Right atrium auricular region (tissue), 2 donors: Measurements from ENCODE around the gene OR52L1. TPM values are rescaled to one million over a fixed set of nuclear protein-coding genes. Genes with fewer than 3 reads are reported as not detected.

ENCODE experiments used
- DNase-seq: peaks from one replicate; pipeline ENCODE4 v3.0.0-alpha.2; 2019; ENCODE audit warnings: low spot score
- H3K27ac ChIP-seq, 2 donors: fragments of 200-600 bp; sonication (generic); 1 replicate in 1 of 2; 2 replicates in 1 of 2; pipeline ENCODE4 v1.5.1; 2016 to 2019
- H3K27me3 ChIP-seq, 2 donors: fragments of 200-600 bp; sonication (generic); one replicate each; pipeline versions ENCODE4 v1.5.1 to v1.6.0; 2017 to 2019
- H3K36me3 ChIP-seq: fragments of 200-600 bp; sonication (generic); one replicate; pipeline ENCODE4 v1.5.1; 2016
- H3K4me1 ChIP-seq, 2 donors: fragments of 200-600 bp; sonication (generic); one replicate each; pipeline versions ENCODE4 v1.5.1 to v1.6.0; 2017 to 2019
- H3K4me3 ChIP-seq, 2 donors: fragments of 200-600 bp; sonication (generic); 1 replicate in 1 of 2; 2 replicates in 1 of 2; pipeline ENCODE4 v1.5.1; 2017 to 2019; ENCODE audit warnings: mild to moderate bottlenecking in 1 of 2, moderate library complexity in 1 of 2
- H3K9me3 ChIP-seq, 2 donors: fragments of 200-600 bp; sonication (generic); one replicate each; pipeline ENCODE4 v1.5.1; 2019
- CTCF ChIP-seq, 2 donors: fragments of 200-600 bp; sonication (generic); IDR thresholded peaks; one replicate each; pipeline ENCODE4 v1.5.1; 2019; ENCODE audit warnings: antibody characterized with exemption in 2 of 2
- total RNA-seq, 2 donors: library from RNA; depleted of rRNA; stranded (reverse); fragments of >200 nt; gene quantifications; one replicate each; pipeline ENCODE4 v1.1.0, GENCODE V29; 2016

Gene OR52L1
- total RNA-seq, 2 donors from 2014 or later: not detected

GRCh38 chr11:5992604-5993251 lies 5.9 kb upstream of the OR52L1 start:
- no peak overlapping the region for H3K4me3 ChIP-seq
- no peaks in the 10 kb centered on the region for H3K27me3 ChIP-seq
- TF ChIP-seq CTCF (IDR thresholded peaks at IDR 0.05): peak in 1 of 2 donors; percentile 51
- no peaks in the 10 kb centered on the region for H3K9me3 ChIP-seq
- no peaks in the 10 kb centered on the region for H3K36me3 ChIP-seq
- H3K27ac ChIP-seq: no peak overlapping the region
- no peak for DNase-seq
- H3K4me1 ChIP-seq: no peaks in the 10 kb centered on the region

- Histone ChIP-seq H3K4me3 (no peak overlapping the region), H3K9me3 (no peaks in the 10 kb centered on the region), H3K27me3 (no peaks in the 10 kb centered on the region), H3K27ac (no peak overlapping the region), H3K4me1 (no peaks in the 10 kb centered on the region), H3K36me3 (no peaks in the 10 kb centered on the region)
- no peak for TF ChIP-seq CTCF (IDR thresholded peaks at IDR 0.05)
- DNase-seq: no peak
Observed at GRCh38 chr11:5992150-5992549, 5.4 kb upstream of the OR52L1 start.

GRCh38 chr11:5989203-5989602 lies 2.4 kb upstream of the OR52L1 start:
- Histone ChIP-seq H3K27me3 (no peaks in the 10 kb centered on the region), H3K27ac (no peak overlapping the region), H3K36me3 (no peaks in the 10 kb centered on the region), H3K4me3 (no peak overlapping the region), H3K4me1 (no peaks in the 10 kb centered on the region), H3K9me3 (no peaks in the 10 kb centered on the region)
- no peak for DNase-seq
- TF ChIP-seq CTCF (IDR thresholded peaks at IDR 0.05): no peak

DNA sequence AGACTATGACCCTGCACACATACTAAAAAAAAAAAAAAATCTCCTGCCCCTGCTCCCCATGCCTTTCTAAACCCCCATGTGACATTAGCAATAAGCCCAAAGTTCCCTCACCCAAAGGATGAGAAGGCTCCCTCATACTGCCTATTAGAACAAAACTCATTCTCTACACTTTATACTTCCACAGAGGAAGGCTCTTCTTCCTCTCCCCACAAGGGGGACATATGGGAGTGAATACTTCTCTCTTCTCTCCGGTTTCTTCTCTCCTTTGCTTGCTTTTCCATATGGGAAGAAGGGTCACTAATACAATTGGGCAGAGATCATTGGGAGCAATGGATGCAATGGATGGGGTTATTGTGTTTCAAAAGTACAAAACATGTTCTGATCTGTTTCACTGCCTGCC lies 3.3 kb downstream of the OR52L1 start:
- no peaks in the 10 kb centered on the region for H3K4me1 ChIP-seq
- DNase-seq: no peak

GRCh38 chr11:5973530-5973929 lies 13.3 kb downstream of the OR52L1 start:
- TF ChIP-seq CTCF (IDR thresholded peaks at IDR 0.05): no peak
- no peaks in the 10 kb centered on the region for H3K27me3 ChIP-seq
- H3K4me1 ChIP-seq: no peaks in the 10 kb centered on the region
- no peak overlapping the region for H3K27ac ChIP-seq
- no peaks in the 10 kb centered on the region for H3K36me3 ChIP-seq
- DNase-seq: no peak
- no peaks in the 10 kb centered on the region for H3K9me3 ChIP-seq
- H3K4me3 ChIP-seq: no peak overlapping the region

More for the DNA sequence above, 3.3 kb downstream of the OR52L1 start:
- no peak for TF ChIP-seq CTCF (IDR thresholded peaks at IDR 0.05)
- H3K27me3 ChIP-seq: no peaks in the 10 kb centered on the region
- no peak overlapping the region for H3K27ac ChIP-seq
- H3K9me3 ChIP-seq: peaks cover 0 to 19% of the 10 kb centered on the region in 2 donors
- H3K4me3 ChIP-seq: no peak overlapping the region
- H3K36me3 ChIP-seq: no peaks in the 10 kb centered on the region

DNA sequence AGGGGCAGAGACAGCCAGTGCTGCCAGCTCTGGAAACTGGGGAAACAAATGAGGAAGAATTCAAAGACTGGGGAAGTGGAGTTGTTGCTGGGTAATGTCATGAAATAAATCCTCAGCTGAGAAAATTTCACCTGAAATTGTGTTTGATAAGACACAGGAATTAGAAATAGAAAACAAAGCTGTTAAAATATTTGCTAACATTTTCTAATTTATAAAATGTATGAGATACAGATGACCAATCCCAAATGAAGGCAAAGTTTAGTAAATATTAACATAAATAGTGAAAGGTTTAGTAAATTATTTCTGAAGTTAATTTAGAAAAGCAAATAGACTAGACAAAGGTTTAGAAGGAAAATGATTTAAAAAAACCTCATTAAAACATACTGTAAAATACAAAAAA lies 18.4 kb downstream of the OR52L1 start, which contains the start of gene OR56A5:
Gene OR56A5, minus strand, starts transcription at position 101 of the 400 bp plus-strand sequence. Its CDS starts 0 bp downstream, at position 101.
- no peak within 1 kb of the TSS for H3K27ac ChIP-seq
- DNase-seq: no peak
- TF ChIP-seq CTCF (IDR thresholded peaks at IDR 0.05): no peak
- H3K27me3 ChIP-seq: no peaks in the 10 kb centered on the region
- peaks cover 0 to 11% of the 10 kb centered on the region in 2 donors for H3K9me3 ChIP-seq
- no peaks in the 10 kb centered on the region for H3K36me3 ChIP-seq
- H3K4me3 ChIP-seq: no peak within 1 kb of the TSS
- no peaks in the 10 kb centered on the region for H3K4me1 ChIP-seq
